GM12801 (cell line): ENCODE results near the gene ORAI1.

Experiments
- TF ChIP-seq, protein P1 (sequence below): IDR thresholded peaks from one replicate; pipeline ENCODE4 v1.5.1; 2011; ENCODE audit warnings: control low read depth; ENCODE audit not compliant: insufficient read length; ENCODE audit errors: extremely low read depth

ORAI1 gene

DNA sequence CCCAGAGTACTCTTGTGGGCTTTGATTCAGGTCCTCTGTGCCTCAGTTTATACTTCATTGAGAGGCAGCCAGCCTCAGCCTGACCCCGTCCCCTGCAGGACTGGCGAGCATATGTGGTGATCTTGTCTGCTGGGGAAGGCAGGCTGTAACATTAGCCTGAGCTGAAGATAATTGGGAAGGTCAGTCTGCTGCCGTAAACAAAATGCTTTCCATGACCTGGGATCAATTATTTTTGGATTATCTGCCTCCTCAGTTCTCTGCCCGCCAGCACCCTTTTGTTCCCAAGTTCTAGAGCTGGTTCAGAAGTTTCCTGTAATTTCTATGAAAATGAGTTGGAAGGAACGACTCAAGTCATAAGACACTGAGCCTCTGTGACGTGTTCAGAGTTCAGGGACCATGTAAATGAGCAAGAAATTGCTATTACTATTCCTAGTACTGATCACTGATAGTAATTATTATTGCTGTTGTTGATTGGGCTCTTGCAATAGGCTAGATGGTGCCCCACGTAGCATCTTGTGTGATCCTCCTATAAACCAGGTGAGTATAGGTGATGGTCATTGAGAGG, 4.5 kb downstream of the ORAI1 start:
- TF ChIP-seq, protein P1, sequence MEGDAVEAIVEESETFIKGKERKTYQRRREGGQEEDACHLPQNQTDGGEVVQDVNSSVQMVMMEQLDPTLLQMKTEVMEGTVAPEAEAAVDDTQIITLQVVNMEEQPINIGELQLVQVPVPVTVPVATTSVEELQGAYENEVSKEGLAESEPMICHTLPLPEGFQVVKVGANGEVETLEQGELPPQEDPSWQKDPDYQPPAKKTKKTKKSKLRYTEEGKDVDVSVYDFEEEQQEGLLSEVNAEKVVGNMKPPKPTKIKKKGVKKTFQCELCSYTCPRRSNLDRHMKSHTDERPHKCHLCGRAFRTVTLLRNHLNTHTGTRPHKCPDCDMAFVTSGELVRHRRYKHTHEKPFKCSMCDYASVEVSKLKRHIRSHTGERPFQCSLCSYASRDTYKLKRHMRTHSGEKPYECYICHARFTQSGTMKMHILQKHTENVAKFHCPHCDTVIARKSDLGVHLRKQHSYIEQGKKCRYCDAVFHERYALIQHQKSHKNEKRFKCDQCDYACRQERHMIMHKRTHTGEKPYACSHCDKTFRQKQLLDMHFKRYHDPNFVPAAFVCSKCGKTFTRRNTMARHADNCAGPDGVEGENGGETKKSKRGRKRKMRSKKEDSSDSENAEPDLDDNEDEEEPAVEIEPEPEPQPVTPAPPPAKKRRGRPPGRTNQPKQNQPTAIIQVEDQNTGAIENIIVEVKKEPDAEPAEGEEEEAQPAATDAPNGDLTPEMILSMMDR, result no peak

DNA sequence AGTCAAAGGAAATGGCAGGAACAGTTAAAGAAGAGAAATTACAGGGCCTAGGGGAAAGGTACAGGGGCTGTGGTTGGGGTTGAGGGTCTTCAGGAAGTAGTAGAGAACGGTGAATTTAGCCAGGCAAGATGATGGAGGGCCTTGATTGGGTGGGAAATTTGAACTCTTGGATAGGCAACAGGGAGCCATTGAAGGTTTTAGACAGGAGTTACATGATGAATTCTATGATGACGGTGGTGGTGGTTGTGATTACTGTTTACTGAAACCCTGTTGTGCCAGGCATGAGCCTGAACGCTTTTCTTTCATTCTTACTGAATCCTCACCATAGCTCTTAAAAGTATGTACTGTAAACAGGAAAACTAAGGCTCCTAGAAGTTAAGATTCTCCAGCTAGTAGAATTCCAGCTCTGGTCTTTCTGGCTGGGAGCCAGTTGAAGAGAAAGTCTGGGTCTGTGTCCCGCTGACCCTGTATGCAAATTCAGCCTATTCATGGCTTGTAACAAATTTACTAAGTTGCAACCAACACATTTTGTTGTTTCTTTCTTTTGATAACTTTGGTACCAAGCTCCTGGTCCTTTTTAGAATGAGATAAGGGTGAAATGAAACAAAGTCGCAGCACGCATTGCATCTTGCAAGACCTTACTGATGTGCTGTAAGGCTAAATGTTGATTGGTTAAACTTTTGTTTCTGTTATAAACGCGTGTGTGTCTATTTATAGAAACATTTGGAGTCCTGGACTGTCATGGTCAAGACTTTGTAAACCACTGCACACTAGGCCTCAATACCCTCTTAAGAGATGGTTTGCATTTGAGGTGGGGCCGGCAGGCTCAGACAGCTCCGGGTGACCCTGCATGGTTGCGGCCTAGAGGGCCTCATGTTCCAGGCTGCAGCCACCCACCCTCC, 6.0 kb downstream of the ORAI1 start:
- TF ChIP-seq, protein P1, result no peak

DNA sequence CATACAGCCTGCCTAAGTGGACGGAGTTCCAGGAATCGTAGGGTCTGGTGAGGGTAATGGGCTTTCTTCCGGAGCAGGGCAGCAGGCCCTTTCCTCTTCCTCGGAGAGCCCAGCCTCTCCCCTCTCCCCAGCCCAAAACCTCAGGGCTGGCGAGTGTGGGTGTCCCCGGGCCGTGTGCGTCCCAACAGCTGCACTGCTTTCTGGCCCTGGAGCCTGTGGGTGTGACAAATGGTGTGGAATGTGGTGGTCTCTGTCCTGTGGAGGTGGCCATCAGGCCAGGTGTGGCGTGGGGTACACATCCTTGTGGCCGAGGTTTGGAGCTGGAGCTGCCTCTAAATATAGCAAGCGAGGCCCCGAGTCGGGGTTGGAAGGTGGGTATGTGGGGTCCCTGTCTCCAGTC, 8.5 kb downstream of the ORAI1 start:
- TF ChIP-seq, protein P1, result no peak

DNA sequence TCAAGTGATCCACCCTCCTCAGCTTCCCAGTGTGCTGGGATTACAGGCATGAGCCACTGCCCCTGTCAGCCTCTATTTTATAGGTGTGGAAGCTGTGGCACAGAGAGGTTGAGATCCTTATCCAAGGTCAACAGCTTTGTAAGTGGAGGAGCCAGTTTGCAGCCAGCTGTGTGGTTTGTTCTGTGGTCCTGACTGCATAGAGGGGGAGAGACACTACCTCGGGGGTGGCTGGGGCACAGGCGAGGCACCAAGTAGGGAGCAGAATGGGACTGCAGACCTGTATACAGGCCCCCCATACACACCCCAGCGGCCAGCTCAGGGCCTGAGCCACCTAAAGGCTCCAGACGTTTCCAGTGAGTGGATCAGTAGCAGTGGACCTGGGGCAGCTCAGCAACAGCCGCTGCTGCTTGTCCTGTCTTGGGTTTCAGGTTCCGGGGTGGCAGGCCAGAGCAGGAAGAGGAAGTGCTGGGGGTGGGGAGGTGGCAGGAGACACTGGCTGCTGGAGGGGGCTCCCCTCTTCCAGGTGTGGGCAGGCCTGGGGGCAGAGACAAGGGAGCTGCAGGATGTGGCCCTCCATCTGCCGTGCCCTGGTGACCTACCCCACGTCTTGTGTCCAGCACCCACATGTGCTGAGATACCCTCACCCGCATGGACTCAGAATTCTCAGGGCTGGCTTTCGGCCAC, 11.0 kb downstream of the ORAI1 start:
- TF ChIP-seq, protein P1, result no peak

DNA sequence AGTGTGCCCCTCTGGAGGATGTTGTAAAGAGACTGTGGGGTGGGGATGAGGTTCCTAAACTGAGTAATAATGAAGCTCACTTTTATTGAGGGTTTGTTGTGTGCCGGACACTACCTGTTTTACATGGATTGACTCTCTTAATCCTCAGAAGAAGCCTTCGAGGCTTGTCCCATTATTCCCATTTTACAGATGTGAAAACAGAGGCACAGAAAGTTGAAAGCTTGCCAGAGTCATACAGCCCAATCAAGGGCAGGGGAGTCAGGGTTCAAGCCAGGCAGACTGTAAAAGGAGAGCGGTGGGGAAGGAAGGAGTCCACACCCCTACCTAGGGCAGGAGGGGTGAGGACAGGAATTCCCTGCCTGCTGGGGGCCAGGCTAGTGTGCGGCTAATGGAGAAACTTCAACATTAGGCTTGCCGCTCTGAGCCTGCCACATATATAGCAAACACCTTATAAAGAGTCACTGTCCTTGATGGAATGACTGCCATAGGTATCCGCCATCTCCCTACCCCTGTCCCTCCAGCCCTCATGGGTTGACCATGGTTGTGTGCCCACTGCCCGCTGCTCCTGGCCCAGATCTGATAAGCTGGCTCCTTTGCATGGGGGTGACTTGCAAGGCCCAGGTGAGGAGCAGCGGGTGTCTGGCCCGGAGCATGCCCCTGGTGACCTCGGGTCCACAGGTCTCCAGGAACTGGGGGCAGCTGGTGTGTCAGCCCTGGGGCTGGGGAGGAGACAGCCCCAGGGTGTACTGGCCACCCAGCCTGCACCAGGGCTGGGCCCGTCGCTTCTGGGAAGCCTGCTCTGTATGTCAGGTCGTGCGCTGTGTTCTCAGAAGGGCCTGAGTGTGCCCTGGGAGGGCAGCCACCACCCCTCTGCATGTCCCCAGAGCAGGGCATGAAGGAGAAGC, 12.2 kb downstream of the ORAI1 start:
- TF ChIP-seq, protein P1, result no peak

DNA sequence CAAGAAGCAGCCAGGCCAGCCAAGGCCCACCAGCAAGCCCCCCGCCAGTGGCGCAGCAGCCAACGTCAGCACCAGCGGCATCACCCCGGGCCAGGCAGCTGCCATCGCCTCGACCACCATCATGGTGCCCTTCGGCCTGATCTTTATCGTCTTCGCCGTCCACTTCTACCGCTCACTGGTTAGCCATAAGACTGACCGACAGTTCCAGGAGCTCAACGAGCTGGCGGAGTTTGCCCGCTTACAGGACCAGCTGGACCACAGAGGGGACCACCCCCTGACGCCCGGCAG, 15.0 kb downstream of the ORAI1 start:
- TF ChIP-seq, protein P1, result no peak
